ENCODE measurements around the gene RABGAP1.
"Not testable (repeated sequence)": the region's sequence is repeated elsewhere in the genome, so short reads cannot be mapped to it uniquely, and the experiment has no call there.

RABGAP1 gene

DNA sequence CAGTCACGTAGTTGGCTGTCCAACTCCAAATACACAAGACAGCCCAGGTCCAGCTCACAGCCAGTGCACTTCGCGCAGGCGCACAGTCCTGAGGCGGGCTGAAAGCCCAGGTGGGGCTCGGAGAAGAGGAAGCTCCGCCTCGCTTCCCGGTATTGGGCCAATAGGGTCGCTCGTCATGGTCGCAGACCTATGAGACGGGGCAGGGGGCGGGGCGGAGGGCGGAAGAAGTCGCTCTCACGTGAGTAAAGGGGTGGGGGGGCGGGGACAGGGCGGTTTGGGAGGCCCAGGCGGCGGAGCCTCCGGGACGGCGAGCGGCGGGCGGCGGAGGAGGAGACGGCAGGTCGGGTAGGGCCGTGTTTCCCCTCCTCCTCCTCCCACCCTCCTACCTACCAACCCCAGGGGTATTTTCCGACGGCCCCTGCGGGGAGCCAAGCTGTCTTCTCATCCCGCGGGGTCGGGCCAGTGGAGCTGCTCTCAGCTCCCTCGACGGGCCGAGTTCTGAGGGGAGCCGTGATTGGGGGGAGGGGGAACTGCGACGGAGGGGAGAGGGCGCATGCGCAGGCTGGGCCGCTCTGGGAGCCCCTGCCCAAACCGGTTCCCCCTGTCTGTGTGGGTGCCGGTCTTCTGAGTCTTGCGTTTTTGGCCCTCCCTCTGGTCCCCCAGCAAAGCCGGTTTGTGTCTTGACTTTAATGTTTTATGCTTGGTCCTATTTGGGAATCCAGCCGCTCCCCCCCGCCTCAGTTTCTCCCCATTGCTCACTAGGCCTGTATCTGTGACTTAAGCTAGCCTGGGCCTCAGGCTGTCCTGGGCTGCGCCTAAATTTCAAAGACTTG is at the start of gene RABGAP1:
TSS of gene RABGAP1 (plus strand) at position 272 of the 833 bp plus-strand sequence. CDS start 16,040 bp downstream, outside the sequence.
- peak; percentile 95 for DNase-seq

DNA sequence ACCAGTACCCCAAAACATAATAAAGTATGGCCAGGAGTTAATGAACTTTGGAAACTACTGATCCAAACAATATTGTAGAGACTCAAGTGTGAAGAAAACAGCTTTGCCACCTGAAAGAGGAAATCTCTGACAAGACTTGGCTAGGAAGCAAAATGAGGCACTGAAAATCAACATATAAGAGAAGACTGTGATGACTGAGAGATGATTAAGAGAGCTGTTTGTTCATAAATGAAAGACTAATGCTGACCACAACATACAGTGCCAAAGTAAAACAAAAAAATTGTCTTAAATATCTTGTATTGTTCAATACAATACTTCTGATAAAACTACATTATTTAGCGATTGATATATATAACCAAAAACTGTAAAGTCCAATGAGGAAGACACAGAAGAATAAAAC is 42.9 kb upstream of the RABGAP1 start:
- no peak for DNase-seq

DNA sequence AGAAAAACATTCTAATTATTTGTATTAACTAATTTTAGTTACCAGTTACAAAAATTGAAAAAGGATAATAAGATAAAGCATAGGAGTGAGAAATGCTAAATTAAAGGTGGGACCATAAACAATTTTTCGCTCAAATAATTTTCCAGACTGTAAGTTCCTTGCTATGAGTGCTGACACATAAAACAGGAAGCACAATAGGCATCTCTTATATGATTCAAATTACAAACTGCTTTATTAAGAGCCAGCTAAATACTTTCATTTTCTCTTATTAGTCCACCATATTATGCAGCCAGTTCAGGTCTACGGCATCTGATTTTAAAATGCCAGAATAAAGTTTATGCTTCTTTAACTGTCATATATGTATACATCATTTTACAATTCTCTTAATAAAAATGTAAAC is 40.0 kb upstream of the RABGAP1 start:
- no peak for DNase-seq

DNA sequence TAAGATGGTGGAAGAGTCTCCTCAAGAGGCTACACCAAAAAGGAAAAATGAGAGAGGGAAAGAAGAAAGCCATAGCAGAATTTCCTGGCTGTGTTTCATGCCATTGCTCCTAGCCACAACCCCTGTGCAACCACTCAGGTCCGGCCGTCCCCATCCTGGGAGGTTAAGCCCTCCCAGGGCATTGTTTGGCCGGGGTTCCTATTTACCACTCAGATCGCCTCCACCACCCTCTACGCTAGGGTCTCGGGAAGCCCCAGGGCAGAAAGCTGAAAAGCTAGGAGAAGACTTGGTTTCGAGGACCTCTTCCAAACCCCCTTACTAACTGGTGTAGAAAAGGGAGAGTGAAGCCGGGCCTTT is 36.4 kb upstream of the RABGAP1 start:
- DNase-seq = no peak

DNA sequence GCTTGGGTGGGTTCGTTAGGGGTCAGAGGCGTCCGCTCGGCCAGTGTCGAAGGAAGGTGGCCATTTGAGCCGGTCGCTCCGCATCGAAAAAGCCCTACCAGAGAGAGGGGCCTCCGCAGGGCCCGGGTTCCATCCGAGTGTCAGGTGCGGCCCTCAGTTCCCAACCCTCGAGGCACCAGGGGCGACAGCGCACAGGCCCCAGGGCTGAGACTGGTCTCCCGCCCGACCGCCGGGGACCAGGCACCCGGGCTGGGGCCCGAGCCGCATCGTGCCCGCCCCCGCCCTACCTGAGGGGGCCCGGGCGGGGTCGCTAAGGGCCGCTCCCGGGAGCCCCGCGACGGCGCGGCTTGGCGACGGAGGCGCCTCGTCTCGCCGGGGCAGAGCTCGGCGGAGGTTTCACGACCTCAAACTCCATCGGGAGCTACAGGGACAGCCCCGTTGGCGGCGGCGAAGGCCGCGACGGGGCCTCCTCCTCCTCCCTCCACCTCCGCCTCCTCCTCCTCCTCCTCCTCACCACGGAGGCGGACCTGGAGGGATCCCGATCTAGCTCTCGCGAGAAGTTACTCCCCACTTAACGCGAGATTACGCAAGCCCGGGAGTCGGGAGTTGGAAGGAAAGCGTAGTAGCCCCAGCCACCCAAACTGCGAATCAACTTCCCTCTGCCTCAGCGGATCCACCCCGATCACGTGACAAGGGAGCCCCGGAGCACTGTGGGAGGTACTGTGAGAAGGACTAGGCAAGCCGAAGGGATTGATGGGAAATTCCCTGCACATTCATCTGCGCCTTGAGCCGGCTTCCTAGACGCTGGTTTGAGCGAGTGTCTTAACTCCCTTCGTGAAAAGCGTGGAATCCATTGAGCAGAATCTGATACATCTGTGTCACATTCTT is 35.8 kb upstream of the RABGAP1 start, which contains the start of gene RC3H2:
TSS of gene RC3H2 (minus strand) at position 537 of the 888 bp plus-strand sequence. CDS start 7,850 bp downstream, outside the sequence.
- DNase-seq = peak; percentile 99

DNA sequence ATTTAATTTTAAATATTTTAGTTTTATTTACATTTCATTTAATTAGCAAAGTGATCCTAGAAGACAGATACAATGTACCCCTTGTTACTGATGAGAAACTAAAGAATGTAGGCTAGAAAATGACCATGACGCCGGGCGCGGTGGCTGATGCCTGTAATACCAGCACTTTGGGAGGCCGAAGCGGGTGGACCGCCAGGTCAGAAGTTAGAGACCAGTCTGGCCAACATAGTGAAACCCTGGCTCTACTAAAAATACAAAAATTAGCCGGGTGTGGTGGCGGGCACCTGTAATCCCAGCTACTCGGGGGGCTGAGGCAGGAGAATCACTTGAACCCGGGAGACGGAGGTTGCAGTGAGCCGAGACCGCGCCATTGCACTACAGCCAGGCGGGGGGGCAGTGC is 34.7 kb upstream of the RABGAP1 start:
- DNase-seq = not testable (repeated sequence)

DNA sequence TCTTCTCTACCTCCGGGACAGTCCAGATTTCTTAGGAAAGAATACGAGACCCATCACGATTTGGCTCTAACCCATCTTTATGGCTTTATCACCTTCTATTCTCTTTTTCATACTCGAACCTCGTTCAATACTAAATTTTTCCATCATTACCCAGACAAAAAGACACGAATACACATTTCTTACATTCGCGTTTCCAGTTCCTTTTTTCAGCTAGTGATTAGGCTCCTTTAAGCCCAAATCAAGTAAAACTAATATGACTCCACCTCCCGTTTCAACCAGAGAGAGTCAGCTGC is 28.2 kb upstream of the RABGAP1 start:
- DNase-seq = no peak

DNA sequence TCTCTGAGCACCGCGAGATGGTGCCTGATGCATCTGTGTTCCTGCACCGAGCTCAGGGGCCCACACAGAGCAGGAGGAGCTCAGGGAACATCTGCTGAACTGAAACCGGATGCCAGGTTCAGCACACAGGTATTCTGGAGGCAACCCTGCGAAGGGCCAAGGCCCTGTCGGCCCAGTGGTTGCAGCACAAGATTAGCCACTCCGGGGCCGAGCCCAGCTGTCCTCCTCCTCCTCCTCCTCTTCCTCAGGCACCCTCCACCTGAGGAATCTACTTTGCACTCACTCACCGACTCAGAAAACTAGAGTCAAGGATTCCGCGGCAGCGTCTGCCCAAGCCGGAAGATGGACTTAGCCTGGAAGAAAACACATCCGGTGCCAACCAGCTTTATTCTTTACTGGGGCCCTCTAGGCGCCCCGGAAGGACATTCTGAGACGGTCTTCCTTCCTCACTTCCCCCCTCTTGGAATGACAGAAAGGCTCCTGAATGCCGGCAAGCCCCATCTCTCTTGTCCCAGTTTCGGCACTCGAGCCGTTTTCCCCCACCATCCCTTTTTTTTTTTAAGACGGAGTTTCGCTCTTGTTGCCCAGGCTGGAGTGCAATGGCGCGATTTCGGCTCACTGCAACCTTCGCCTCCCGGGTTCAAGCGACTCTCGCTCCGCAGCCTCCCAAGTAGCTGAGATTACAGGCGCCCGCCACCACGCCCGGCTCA is 27.7 kb upstream of the RABGAP1 start, which contains the start of gene ZBTB6:
TSS of gene ZBTB6 (minus strand) at position 360 of the 710 bp plus-strand sequence. CDS start 1,251 bp downstream, outside the sequence.
- peak; percentile 18 for DNase-seq

DNA sequence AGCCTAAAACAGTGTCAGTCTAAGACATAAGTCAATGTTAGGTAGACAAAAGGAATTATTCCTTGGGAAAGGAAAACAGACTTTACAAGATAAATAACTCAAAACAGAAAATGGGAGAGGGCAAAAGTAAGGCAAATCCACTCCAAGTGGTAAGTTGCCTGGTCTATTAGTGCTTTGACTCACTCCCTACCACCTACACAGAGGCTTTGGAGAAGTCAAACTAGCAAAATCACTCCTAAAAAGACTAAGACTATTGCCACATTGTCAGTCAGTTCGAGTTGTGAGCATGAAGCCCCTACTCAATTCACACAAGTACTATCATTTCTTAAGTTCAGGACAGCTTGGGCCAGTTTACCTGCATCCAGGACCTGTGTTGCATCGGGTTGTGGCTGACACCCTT is 22.5 kb upstream of the RABGAP1 start:
- no peak for DNase-seq

DNA sequence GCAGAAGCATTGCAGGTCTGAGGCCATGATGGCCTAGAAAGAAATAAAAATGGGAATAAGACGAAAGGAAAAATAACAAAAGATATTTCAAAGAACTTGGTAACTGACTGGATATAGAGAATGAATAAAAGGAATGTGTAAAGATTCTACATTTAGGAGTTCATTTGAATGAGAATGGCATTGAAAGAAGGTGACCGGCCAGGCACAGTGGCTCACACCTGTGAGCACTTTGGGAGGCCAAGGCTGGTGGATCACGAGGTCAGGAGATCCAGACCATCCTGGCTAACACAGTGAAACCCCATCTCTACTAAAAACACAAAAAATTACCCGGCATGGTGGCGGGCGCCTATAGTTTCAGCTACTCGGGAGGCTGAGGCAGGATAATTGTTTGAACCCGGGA is 18.1 kb upstream of the RABGAP1 start:
- DNase-seq = no peak

DNA sequence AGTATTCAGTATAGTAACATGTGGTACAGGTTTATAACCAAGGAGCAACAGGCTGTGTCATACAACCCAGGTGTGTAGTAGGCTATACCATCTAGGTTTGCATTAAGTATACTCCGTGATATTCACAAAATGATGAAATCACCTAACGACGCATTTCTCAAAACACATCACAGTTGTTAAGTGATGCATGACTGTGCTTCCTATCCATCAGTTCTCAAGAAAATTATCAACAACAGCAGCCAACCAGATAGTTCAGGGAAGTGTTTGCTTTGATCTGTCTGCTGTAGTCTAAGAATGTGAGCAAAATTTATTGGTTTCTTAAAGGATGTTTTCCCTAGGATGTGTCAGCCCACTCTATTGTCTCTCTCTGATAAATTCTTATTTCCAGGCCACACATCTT is 16.9 kb upstream of the RABGAP1 start:
- DNase-seq = no peak

DNA sequence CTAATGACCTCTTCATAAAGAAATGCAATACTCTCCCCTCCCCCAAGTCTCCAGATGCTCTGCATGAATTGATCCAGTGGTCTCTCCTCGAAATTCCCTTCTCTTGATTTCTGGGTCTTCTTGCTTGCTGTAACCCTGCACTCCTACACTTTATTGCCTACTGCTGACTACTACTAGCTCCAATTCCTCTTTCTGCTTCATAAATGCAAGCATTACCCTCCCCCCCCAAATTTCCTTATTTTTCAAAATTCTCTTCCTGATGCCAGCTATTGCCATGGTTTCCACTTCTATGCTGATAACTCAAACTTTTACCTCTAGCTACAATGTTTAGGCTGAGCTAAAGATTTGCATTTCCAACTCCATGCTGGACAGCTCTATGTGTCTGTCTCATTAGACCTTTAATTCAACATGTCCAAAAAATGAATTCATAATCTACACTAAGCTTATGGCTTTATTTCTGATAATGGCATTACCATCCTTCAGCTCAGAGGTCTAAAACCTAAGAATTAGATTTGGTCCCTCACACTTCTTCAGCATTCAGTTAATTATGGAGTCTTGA is 10.9 kb upstream of the RABGAP1 start:
- no peak for DNase-seq

DNA sequence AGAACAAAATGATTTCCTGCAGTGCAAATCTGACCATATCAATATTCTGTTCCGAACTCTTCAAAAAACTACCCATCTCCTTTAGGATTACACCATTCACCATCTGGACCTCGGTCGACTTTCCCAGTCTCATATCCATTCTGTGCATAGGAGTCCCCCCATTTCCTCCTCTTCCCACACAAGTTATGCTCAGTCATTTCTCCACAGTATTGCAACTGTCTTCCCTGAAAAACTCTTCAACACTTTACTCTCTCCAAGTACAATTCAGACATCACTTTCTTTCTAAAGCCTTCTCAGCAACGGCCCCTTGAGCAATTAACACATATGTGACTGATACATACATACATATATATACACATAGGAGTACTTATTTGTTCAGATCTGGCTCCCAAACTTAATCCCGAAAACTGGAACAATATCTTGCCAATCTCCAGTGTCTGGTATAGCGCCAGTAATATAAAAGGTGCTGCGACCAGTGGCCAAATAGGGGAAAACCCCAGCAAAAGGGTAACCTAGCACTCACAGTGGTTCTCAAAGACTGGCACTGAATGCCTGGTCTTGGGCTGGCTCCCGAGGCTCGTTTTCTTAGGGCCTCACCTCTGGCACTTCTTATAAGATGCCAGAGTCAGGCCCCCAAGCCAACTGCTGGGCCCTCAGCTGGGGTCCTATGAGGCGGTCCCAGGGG is 10.1 kb upstream of the RABGAP1 start:
- DNase-seq = no peak

DNA sequence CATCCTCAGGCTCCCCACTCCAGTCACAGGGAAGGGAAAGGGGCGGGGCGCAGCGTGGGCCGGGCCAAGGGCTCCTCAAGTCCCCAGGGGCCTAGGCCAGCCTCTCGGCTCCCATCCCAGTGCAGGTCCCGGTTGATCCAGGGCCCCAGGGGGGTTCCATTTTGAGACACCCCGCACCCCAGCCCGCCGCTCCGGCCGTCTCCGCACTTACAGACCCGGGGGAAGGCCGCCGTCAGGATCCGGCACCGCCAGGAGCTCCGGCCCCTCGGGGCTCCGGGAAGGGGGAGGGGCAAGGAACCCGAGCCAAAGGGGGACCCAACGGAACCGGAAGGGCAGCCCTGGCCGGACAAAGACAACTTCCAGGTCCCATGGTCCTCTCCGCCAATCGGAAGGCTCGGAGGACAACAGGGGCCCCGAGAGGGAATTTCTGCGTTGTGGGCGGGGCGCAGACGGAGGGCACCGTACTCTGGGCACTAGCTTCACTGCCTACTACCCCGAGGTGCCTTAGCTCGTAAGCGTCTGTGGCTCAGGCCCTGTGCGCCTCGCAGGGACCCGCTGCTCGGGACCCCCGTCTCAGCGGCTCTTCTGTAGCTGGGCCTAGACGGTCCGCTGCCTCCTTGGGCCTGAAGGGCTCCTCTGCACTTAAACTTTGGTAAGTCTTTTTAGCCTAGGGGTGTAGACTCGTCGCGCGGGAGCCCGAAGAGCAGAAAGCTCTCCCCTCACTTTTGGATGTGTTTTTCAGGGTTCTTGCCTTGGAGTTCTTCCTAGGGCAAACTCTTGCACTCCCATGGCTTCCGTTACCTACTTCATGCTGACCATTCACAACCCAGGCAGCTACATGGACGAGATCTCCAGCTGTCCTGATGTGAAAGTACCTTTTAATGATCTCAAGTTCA is 9.3 kb upstream of the RABGAP1 start, which contains the start of gene ZBTB26:
TSS of gene ZBTB26 (minus strand) at position 287 of the 896 bp plus-strand sequence. CDS start 11,578 bp downstream, outside the sequence.
- DNase-seq = peak; percentile 83

DNA sequence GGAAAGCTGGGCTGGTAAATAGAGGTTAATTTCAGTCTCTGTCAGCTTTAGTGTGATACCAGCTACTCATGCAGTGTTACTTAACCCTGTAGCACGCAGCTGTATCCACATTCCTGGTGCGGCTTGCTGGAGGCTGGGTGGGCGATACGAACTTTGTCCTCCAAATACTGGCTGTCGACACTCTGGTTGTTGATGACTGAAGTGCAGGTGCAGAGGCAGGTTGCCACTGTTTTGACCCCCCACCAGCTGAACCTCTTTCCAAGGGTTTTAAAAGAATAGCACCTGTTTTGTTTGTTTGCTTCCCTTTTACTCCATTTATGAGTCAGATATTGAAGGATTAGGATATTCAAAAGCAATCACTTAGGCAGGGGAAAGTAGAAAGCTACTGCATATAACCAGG is 4.4 kb upstream of the RABGAP1 start:
- no peak for DNase-seq

DNA sequence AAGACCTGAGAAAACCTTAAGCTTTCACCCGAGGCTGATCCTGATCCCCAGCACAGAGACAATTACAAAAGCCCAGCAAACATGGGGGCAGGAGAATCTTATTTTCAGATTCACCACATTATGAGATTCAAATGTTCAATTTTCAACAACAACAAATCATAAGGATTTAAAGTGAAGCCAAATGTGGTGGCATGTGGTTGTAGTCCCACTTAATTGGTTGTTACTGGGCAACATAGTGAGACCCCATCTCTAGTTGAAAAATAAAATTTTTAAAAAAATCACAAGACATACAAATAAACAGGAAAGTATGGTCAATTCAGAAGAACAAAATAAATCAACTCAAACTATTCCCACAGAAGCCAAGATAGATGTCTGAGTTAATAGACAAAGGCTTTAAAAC is 3.9 kb upstream of the RABGAP1 start:
- DNase-seq = no peak

DNA sequence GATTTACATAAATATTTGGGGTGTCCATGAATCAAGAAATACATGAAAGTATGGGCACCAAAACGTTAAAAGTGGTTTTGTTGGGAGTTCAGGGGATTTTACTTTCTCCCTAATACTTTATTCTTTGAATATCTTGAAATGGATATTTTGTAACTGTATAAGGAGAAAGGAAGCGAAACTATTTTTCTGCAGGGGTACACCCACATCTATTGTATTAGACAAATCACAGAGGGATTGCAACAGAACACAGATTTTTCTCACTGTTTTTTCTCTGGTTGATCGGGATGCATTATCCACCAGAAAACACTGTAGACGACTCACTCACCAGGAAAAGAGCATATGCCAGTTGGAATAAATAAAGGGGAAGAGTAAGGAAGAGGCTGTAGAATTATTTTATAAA is 1.2 kb upstream of the RABGAP1 start:
- no peak for DNase-seq

DNA sequence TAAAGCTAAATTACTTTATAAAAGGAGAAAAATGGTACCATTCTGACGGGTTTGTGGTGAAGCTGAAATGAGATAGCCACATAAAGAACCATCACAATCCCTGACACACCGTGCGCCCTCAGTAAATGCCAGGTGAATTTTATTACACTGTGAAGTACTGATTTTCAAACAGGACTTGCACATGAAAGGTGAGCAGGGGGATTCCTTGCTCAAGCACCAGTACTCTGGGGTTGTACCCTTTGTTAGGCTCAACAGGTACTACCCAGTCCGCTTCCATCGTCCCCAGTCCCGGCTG is 419 bp upstream of the RABGAP1 start:
- no peak for DNase-seq

DNA sequence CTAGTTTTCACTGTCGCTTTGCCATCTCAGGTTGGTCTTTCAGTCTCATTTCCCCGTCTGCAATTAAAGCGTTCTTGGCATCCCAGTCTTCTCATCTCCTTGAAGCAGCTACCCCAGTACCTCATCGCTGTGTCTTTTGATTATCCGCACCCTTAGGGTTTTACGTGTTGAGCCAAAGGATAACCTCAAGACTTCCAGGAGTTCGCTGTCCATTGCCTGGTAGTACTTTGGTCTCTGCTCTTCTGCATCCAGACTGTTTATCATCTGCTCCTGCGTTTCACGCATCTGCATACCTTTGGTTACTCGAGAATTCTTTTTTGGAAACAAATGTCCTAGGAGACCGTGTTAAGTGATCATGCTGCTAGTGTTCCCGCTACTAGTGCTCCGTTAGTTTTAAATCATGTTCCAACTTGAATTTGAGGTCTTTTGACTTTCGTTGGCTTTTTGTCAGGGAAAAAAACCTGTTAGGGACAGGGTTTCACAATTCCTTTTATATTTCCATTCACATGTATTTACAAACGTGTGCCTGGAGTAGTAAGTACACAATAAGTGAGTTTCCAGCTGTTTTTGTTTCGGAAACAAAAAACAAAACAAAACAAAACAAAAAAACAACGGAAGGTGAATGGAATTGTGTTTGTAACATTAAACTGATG is 888 bp downstream of the RABGAP1 start:
- no peak for DNase-seq

DNA sequence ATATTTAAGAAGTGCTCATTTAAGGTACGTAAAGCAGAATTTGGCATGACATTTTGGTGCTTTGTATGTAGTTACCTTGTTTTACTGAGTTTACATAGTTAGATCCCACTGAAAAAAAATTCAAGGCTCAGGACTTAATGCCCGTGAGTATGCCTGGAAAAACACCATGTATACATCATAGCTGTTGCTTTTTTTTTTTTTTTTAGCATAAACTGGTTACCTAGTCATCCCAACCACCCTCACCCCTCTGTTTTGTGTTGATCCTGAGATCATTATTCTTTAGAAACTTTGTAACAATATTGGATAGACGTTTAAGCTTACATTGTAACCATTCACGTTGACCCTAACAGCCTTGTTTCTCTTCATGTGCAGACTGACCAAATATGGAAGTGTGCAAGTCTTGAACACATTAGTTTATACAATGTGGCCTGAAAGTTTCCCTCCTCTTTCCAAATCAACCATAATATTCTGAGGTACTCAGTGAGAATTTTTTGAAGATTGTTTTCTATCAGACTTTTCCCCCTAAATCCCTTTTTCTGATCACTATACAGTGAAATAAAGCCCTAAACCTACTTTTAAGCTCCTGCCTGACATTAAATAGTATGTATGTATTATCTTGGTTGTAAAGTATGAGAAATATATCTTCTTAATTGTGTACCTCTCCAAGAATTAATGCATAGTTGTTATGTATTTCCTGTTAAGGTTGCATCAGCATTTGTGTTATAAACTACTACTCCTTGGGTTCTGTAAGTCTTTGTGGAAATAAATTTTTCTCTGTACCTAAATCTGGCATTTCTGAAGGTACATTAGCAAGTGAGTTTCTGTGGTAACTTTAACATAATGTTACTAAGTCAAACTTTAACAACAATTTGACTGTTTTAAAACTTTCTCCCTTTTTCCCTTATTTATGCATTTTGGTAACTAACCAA is 4.4 kb downstream of the RABGAP1 start:
- no peak for DNase-seq

Measured in NCI-H1048 (cell line).